Measurements from ENCODE around the gene FLAD1. TPM values are rescaled to one million over a fixed set of nuclear protein-coding genes. Genes with fewer than 3 reads are reported as not detected.

Gene FLAD1
- total RNA-seq, 1 experiment from 2014 or later = 88.3 TPM

DNA sequence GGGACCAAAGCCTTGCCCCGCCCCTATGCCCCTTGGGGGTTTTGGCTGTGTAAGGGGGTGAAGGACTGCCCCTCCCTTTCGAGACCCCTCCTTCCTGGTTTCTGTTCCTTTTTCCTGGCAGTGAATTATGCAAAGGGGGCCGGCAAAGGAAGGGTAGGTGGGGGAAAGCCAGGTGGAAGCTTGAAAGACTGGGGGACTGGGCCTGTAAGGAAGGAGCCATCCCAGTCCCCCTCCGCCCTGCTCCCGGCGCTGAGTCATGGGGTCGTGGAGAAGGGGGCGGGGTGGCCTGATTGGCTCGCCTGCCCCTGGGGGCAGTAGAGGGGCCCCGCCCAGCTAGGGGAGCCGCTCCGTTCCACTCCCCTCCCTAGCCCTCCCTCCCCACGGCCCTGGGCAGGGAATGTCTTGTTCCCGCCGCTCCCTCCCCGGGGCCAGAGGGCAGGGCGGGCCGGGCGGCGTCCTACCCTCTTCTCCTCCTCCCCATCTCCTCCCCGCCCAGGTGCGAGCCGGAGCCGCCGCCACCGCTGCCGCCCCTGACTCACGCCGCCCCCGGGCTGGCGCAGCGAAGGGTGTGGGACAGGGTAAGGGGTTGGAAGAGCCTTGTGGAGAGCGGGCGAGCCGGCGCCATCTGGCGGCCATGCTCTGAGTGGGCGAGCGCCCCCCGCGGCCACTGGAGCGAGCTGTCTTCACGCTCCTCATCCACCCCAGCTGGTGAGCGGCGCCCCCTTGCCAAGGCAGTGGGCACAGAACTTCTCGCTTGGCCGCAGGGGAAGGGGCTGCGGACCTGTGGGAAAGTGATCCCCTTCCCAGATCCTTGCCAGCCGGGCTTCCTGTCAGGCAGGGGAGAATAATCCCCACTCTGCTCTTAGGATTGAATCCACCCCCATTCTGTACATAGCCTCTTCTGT, 34.1 kb downstream of the FLAD1 start:
- Mint-ChIP-seq H3K27me3 (ENCODE audit: low read depth) (peaks cover 4% of the 10 kb centered on the region; the same call in 1 of the 2 replicates), H3K4me1 (peaks cover 46% of the 10 kb centered on the region)
- peak; percentile 93 for DNase-seq (ENCODE audit: low spot score)
- no peak for TF ChIP-seq SOX15 (CRISPR knock-in tag; IDR thresholded peaks at IDR 0.05)
- peak; percentile 23; the same call in 1 of the 2 replicates for TF ChIP-seq NFATC4 (CRISPR knock-in tag; IDR thresholded peaks at IDR 0.05)
- peak; percentile 94 for TF ChIP-seq FOXP1 (CRISPR knock-in tag; IDR thresholded peaks at IDR 0.05; ENCODE audit: borderline replicate concordance)
- TF ChIP-seq ATF1 (CRISPR knock-in tag; IDR thresholded peaks at IDR 0.05) = no peak; the same call in 1 of the 2 replicates
- TF ChIP-seq MYBL2 (CRISPR knock-in tag; IDR thresholded peaks at IDR 0.05) = peak; percentile 62; the same call in 1 of the 2 replicates
- no peak for TF ChIP-seq JAZF1 (CRISPR knock-in tag; IDR thresholded peaks at IDR 0.05)
- TF ChIP-seq SMAD3 (CRISPR knock-in tag; IDR thresholded peaks at IDR 0.05; ENCODE audit: borderline replicate concordance) = peak; percentile 44; the same call in 1 of the 2 replicates
- TF ChIP-seq, protein P1, sequence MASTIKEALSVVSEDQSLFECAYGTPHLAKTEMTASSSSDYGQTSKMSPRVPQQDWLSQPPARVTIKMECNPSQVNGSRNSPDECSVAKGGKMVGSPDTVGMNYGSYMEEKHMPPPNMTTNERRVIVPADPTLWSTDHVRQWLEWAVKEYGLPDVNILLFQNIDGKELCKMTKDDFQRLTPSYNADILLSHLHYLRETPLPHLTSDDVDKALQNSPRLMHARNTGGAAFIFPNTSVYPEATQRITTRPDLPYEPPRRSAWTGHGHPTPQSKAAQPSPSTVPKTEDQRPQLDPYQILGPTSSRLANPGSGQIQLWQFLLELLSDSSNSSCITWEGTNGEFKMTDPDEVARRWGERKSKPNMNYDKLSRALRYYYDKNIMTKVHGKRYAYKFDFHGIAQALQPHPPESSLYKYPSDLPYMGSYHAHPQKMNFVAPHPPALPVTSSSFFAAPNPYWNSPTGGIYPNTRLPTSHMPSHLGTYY (CRISPR knock-in tag; IDR thresholded peaks at IDR 0.05) = no peak
- TF ChIP-seq ZNF416 (CRISPR knock-in tag; IDR thresholded peaks at IDR 0.05) = no peak
- no peak for TF ChIP-seq ZNF121 (CRISPR knock-in tag; IDR thresholded peaks at IDR 0.05)
- TF ChIP-seq GRHL2 (CRISPR knock-in tag; IDR thresholded peaks at IDR 0.05; ENCODE audit: insufficient replicate concordance, severe bottlenecking) = no peak
- TF ChIP-seq, protein P2, sequence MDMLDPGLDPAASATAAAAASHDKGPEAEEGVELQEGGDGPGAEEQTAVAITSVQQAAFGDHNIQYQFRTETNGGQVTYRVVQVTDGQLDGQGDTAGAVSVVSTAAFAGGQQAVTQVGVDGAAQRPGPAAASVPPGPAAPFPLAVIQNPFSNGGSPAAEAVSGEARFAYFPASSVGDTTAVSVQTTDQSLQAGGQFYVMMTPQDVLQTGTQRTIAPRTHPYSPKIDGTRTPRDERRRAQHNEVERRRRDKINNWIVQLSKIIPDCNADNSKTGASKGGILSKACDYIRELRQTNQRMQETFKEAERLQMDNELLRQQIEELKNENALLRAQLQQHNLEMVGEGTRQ (CRISPR knock-in tag; IDR thresholded peaks at IDR 0.05) = peak; percentile 26; the same call in 1 of the 2 replicates
- peak; percentile 89 for TF ChIP-seq NFE2L1 (CRISPR knock-in tag; IDR thresholded peaks at IDR 0.05)
- no peak for TF ChIP-seq TEAD4 (CRISPR knock-in tag; IDR thresholded peaks at IDR 0.05)
- no peak for TF ChIP-seq HMGA2 (CRISPR knock-in tag; IDR thresholded peaks at IDR 0.05)
- TF ChIP-seq NFYB (CRISPR knock-in tag; conservative IDR thresholded peaks at IDR 0.05; ENCODE audit: low read depth) = 0 out of 2 replicates have a peak, but pooled peaks have one; percentile 14
- 0 out of 2 replicates have a peak, but pooled peaks have one; percentile 45 for TF ChIP-seq CBFB (CRISPR knock-in tag; IDR thresholded peaks at IDR 0.05; ENCODE audit: low read depth)
- TF ChIP-seq KAT7 (CRISPR knock-in tag; IDR thresholded peaks at IDR 0.05; ENCODE audit: borderline replicate concordance) = peak; percentile 90; the same call in 1 of the 2 replicates
- TF ChIP-seq, protein P3, sequence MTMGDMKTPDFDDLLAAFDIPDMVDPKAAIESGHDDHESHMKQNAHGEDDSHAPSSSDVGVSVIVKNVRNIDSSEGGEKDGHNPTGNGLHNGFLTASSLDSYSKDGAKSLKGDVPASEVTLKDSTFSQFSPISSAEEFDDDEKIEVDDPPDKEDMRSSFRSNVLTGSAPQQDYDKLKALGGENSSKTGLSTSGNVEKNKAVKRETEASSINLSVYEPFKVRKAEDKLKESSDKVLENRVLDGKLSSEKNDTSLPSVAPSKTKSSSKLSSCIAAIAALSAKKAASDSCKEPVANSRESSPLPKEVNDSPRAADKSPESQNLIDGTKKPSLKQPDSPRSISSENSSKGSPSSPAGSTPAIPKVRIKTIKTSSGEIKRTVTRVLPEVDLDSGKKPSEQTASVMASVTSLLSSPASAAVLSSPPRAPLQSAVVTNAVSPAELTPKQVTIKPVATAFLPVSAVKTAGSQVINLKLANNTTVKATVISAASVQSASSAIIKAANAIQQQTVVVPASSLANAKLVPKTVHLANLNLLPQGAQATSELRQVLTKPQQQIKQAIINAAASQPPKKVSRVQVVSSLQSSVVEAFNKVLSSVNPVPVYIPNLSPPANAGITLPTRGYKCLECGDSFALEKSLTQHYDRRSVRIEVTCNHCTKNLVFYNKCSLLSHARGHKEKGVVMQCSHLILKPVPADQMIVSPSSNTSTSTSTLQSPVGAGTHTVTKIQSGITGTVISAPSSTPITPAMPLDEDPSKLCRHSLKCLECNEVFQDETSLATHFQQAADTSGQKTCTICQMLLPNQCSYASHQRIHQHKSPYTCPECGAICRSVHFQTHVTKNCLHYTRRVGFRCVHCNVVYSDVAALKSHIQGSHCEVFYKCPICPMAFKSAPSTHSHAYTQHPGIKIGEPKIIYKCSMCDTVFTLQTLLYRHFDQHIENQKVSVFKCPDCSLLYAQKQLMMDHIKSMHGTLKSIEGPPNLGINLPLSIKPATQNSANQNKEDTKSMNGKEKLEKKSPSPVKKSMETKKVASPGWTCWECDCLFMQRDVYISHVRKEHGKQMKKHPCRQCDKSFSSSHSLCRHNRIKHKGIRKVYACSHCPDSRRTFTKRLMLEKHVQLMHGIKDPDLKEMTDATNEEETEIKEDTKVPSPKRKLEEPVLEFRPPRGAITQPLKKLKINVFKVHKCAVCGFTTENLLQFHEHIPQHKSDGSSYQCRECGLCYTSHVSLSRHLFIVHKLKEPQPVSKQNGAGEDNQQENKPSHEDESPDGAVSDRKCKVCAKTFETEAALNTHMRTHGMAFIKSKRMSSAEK (CRISPR knock-in tag; IDR thresholded peaks at IDR 0.05; ENCODE audit: borderline replicate concordance) = peak; percentile 84; the same call in 1 of the 2 replicates
- TF ChIP-seq, protein P4, sequence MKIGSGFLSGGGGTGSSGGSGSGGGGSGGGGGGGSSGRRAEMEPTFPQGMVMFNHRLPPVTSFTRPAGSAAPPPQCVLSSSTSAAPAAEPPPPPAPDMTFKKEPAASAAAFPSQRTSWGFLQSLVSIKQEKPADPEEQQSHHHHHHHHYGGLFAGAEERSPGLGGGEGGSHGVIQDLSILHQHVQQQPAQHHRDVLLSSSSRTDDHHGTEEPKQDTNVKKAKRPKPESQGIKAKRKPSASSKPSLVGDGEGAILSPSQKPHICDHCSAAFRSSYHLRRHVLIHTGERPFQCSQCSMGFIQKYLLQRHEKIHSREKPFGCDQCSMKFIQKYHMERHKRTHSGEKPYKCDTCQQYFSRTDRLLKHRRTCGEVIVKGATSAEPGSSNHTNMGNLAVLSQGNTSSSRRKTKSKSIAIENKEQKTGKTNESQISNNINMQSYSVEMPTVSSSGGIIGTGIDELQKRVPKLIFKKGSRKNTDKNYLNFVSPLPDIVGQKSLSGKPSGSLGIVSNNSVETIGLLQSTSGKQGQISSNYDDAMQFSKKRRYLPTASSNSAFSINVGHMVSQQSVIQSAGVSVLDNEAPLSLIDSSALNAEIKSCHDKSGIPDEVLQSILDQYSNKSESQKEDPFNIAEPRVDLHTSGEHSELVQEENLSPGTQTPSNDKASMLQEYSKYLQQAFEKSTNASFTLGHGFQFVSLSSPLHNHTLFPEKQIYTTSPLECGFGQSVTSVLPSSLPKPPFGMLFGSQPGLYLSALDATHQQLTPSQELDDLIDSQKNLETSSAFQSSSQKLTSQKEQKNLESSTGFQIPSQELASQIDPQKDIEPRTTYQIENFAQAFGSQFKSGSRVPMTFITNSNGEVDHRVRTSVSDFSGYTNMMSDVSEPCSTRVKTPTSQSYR (CRISPR knock-in tag; IDR thresholded peaks at IDR 0.05) = 0 out of 2 replicates have a peak, but pooled peaks have one; percentile 82
- TF ChIP-seq, protein P5, sequence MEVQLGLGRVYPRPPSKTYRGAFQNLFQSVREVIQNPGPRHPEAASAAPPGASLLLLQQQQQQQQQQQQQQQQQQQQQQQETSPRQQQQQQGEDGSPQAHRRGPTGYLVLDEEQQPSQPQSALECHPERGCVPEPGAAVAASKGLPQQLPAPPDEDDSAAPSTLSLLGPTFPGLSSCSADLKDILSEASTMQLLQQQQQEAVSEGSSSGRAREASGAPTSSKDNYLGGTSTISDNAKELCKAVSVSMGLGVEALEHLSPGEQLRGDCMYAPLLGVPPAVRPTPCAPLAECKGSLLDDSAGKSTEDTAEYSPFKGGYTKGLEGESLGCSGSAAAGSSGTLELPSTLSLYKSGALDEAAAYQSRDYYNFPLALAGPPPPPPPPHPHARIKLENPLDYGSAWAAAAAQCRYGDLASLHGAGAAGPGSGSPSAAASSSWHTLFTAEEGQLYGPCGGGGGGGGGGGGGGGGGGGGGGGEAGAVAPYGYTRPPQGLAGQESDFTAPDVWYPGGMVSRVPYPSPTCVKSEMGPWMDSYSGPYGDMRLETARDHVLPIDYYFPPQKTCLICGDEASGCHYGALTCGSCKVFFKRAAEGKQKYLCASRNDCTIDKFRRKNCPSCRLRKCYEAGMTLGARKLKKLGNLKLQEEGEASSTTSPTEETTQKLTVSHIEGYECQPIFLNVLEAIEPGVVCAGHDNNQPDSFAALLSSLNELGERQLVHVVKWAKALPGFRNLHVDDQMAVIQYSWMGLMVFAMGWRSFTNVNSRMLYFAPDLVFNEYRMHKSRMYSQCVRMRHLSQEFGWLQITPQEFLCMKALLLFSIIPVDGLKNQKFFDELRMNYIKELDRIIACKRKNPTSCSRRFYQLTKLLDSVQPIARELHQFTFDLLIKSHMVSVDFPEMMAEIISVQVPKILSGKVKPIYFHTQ (CRISPR knock-in tag; IDR thresholded peaks at IDR 0.05) = no peak

More for the DNA sequence above, 34.1 kb downstream of the FLAD1 start:
- ChIA-PET CTCF (interaction anchor here (0.6 to 6.8 kb wide), 51 partner anchors 9 to 396 kb away, joined by 3 to 79 read pairs (median 6); partner anchors contain the start of genes ADAM15, DCST1, DCST2 and EFNA3), POLR2A (interaction anchor here (0.6 to 3.5 kb wide), 16 partner anchors 12 to 1151 kb away, joined by 3 to 28 read pairs (median 4); partner anchors contain the start of genes ADAM15, CHRNB2, FLAD1 and LENEP)
- Mint-ChIP-seq H3K27ac (peak overlapping the region; percentile 70), H3K36me3 (peaks cover 8% of the 10 kb centered on the region; the same call in 1 of the 2 replicates), H3K9me3 (no peaks in the 10 kb centered on the region), H3K4me3 (peak overlapping the region; percentile 62)
- peak; percentile 88 for ATAC-seq
